Measurements from ENCODE around the gene MED12L. TPM values are rescaled to one million over a fixed set of nuclear protein-coding genes. Genes with fewer than 3 reads are reported as not detected.

MED12L gene
- total and polyA plus RNA-seq, 4 donors: 11.9 to 23.8 (median 12.6) TPM

GRCh38 chr3:151146071-151146730, 60.7 kb downstream of the MED12L start:
- no peaks in the 10 kb centered on the region for H3K36me3 ChIP-seq (ENCODE audit: control insufficient read depth, insufficient read depth, low read length)
- H3K27ac ChIP-seq (ENCODE audit: low read depth, low read length): no peak overlapping the region
- DNase-seq (ENCODE audit: low read depth in 4 of 6, low spot score in 6 of 6): peak; percentile 66 to 95 (median 76)
- no peaks in the 10 kb centered on the region for H3K9me3 ChIP-seq (ENCODE audit: control insufficient read depth, insufficient read depth, low read length)
- no peaks in the 10 kb centered on the region for H3K27me3 ChIP-seq (ENCODE audit: control insufficient read depth, insufficient read depth, low read length)
- no peak overlapping the region for H3K4me3 ChIP-seq (ENCODE audit: low read depth, low read length)
- H3K4me1 ChIP-seq (ENCODE audit: control insufficient read depth, insufficient read depth, low read length): peaks cover 7% of the 10 kb centered on the region
- WGBS (ENCODE audit: insufficient coverage): 1% methylated on average over 7 of the region's 9 CpGs

- H3K27ac ChIP-seq (ENCODE audit: low read depth, low read length): no peak overlapping the region
- H3K36me3 ChIP-seq (ENCODE audit: control insufficient read depth, insufficient read depth, low read length): no peaks in the 10 kb centered on the region
- H3K9me3 ChIP-seq (ENCODE audit: control insufficient read depth, insufficient read depth, low read length): no peaks in the 10 kb centered on the region
- peaks cover 7% of the 10 kb centered on the region for H3K4me1 ChIP-seq (ENCODE audit: control insufficient read depth, insufficient read depth, low read length)
- H3K4me3 ChIP-seq (ENCODE audit: low read depth, low read length): no peak overlapping the region
- WGBS (ENCODE audit: insufficient coverage): no CpG with 5 or more reads among the region's 1 CpG
- H3K27me3 ChIP-seq (ENCODE audit: control insufficient read depth, insufficient read depth, low read length): no peaks in the 10 kb centered on the region
- DNase-seq (ENCODE audit: low read depth in 4 of 6, low spot score in 6 of 6): no peak
These were observed 61.2 kb downstream of the MED12L start for GRCh38 chr3:151146731-151147091.

- Histone ChIP-seq H3K27ac (ENCODE audit: low read depth, low read length) (no peak overlapping the region), H3K36me3 (ENCODE audit: control insufficient read depth, insufficient read depth, low read length) (no peaks in the 10 kb centered on the region), H3K4me1 (ENCODE audit: control insufficient read depth, insufficient read depth, low read length) (peaks cover 7% of the 10 kb centered on the region), H3K4me3 (ENCODE audit: low read depth, low read length) (no peak overlapping the region), H3K27me3 (ENCODE audit: control insufficient read depth, insufficient read depth, low read length) (no peaks in the 10 kb centered on the region), H3K9me3 (ENCODE audit: control insufficient read depth, insufficient read depth, low read length) (no peaks in the 10 kb centered on the region)
- WGBS (ENCODE audit: insufficient coverage): no CpG with 5 or more reads among the region's 3 CpGs
- no peak for DNase-seq (ENCODE audit: low read depth in 4 of 6, low spot score in 6 of 6)
These were observed 61.8 kb downstream of the MED12L start for GRCh38 chr3:151147299-151147698.

GRCh38 chr3:151152455-151153079, 67.1 kb downstream of the MED12L start:
- Histone ChIP-seq H3K9me3 (ENCODE audit: control insufficient read depth, insufficient read depth, low read length) (no peaks in the 10 kb centered on the region), H3K4me3 (ENCODE audit: low read depth, low read length) (no peak overlapping the region), H3K27me3 (ENCODE audit: control insufficient read depth, insufficient read depth, low read length) (no peaks in the 10 kb centered on the region), H3K36me3 (ENCODE audit: control insufficient read depth, insufficient read depth, low read length) (no peaks in the 10 kb centered on the region), H3K27ac (ENCODE audit: low read depth, low read length) (no peak overlapping the region), H3K4me1 (ENCODE audit: control insufficient read depth, insufficient read depth, low read length) (no peaks in the 10 kb centered on the region)
- DNase-seq (ENCODE audit: low read depth in 4 of 6, low spot score in 6 of 6): no peak
- 83% methylated on average over 2 of the region's 4 CpGs for WGBS (ENCODE audit: insufficient coverage)

GRCh38 chr3:151154566-151154965, 69.1 kb downstream of the MED12L start:
- no peaks in the 10 kb centered on the region for H3K27me3 ChIP-seq (ENCODE audit: control insufficient read depth, insufficient read depth, low read length)
- no peaks in the 10 kb centered on the region for H3K4me1 ChIP-seq (ENCODE audit: control insufficient read depth, insufficient read depth, low read length)
- DNase-seq (ENCODE audit: low read depth in 4 of 6, low spot score in 6 of 6): no peak
- H3K9me3 ChIP-seq (ENCODE audit: control insufficient read depth, insufficient read depth, low read length): no peaks in the 10 kb centered on the region
- H3K27ac ChIP-seq (ENCODE audit: low read depth, low read length): no peak overlapping the region
- WGBS (ENCODE audit: insufficient coverage): no CpG with 5 or more reads among the region's 6 CpGs
- no peak overlapping the region for H3K4me3 ChIP-seq (ENCODE audit: low read depth, low read length)
- H3K36me3 ChIP-seq (ENCODE audit: control insufficient read depth, insufficient read depth, low read length): no peaks in the 10 kb centered on the region

- Histone ChIP-seq H3K27ac (ENCODE audit: low read depth, low read length) (no peak overlapping the region), H3K4me1 (ENCODE audit: control insufficient read depth, insufficient read depth, low read length) (no peaks in the 10 kb centered on the region), H3K36me3 (ENCODE audit: control insufficient read depth, insufficient read depth, low read length) (peaks cover 4% of the 10 kb centered on the region), H3K4me3 (ENCODE audit: low read depth, low read length) (no peak overlapping the region), H3K9me3 (ENCODE audit: control insufficient read depth, insufficient read depth, low read length) (no peaks in the 10 kb centered on the region), H3K27me3 (ENCODE audit: control insufficient read depth, insufficient read depth, low read length) (no peaks in the 10 kb centered on the region)
- no peak for DNase-seq (ENCODE audit: low read depth in 4 of 6, low spot score in 6 of 6)
- 82% methylated on average over 3 of the region's 8 CpGs for WGBS (ENCODE audit: insufficient coverage)
These were observed 70.1 kb downstream of the MED12L start for GRCh38 chr3:151155409-151156128.

GRCh38 chr3:151156618-151157216, 71.3 kb downstream of the MED12L start:
- H3K27ac ChIP-seq (ENCODE audit: low read depth, low read length): no peak overlapping the region
- no peaks in the 10 kb centered on the region for H3K4me1 ChIP-seq (ENCODE audit: control insufficient read depth, insufficient read depth, low read length)
- H3K9me3 ChIP-seq (ENCODE audit: control insufficient read depth, insufficient read depth, low read length): no peaks in the 10 kb centered on the region
- H3K4me3 ChIP-seq (ENCODE audit: low read depth, low read length): no peak overlapping the region
- DNase-seq (ENCODE audit: low read depth in 4 of 6, low spot score in 6 of 6): peak in 3 of 6 donors; percentile 5 to 71 (median 56)
- H3K27me3 ChIP-seq (ENCODE audit: control insufficient read depth, insufficient read depth, low read length): no peaks in the 10 kb centered on the region
- 6% methylated on average over 2 of the region's 3 CpGs for WGBS (ENCODE audit: insufficient coverage)
- peaks cover 6% of the 10 kb centered on the region for H3K36me3 ChIP-seq (ENCODE audit: control insufficient read depth, insufficient read depth, low read length)

- no peak overlapping the region for H3K27ac ChIP-seq (ENCODE audit: low read depth, low read length)
- DNase-seq (ENCODE audit: low read depth in 4 of 6, low spot score in 6 of 6): no peak
- WGBS (ENCODE audit: insufficient coverage): 79% methylated on average over 9 of the region's 10 CpGs
- H3K9me3 ChIP-seq (ENCODE audit: control insufficient read depth, insufficient read depth, low read length): no peaks in the 10 kb centered on the region
- no peak overlapping the region for H3K4me3 ChIP-seq (ENCODE audit: low read depth, low read length)
- H3K27me3 ChIP-seq (ENCODE audit: control insufficient read depth, insufficient read depth, low read length): no peaks in the 10 kb centered on the region
- no peaks in the 10 kb centered on the region for H3K4me1 ChIP-seq (ENCODE audit: control insufficient read depth, insufficient read depth, low read length)
- peaks cover 13% of the 10 kb centered on the region for H3K36me3 ChIP-seq (ENCODE audit: control insufficient read depth, insufficient read depth, low read length)
These were observed 74.3 kb downstream of the MED12L start for GRCh38 chr3:151159806-151160205.

- Histone ChIP-seq H3K27ac (ENCODE audit: low read depth, low read length) (no peak overlapping the region), H3K4me3 (ENCODE audit: low read depth, low read length) (no peak overlapping the region), H3K27me3 (ENCODE audit: control insufficient read depth, insufficient read depth, low read length) (no peaks in the 10 kb centered on the region), H3K9me3 (ENCODE audit: control insufficient read depth, insufficient read depth, low read length) (no peaks in the 10 kb centered on the region), H3K36me3 (ENCODE audit: control insufficient read depth, insufficient read depth, low read length) (peaks cover 9% of the 10 kb centered on the region), H3K4me1 (ENCODE audit: control insufficient read depth, insufficient read depth, low read length) (no peaks in the 10 kb centered on the region)
- WGBS (ENCODE audit: insufficient coverage): 52% methylated on average over 4 of the region's 7 CpGs
- peak in 1 of 6 donors; percentile 18 for DNase-seq (ENCODE audit: low read depth in 4 of 6, low spot score in 6 of 6)
These were observed 79.8 kb downstream of the MED12L start for GRCh38 chr3:151165226-151165625.
